CD4-positive, alpha-beta T cell (primary cell): Measurements from ENCODE around the gene CSNK1E. TPM values are rescaled to one million over a fixed set of nuclear protein-coding genes. Genes with fewer than 3 reads are reported as not detected.

Source experiments
- ATAC-seq: fragments of 200-7000 bp; cut with Tn5 transposase; one replicate; pipeline ENCODE4 v1.10.0; 2022; ENCODE audit warnings: mild to moderate bottlenecking; ENCODE audit not compliant: poor library complexity
- CTCF ChIA-PET: fragments of 350-600 bp; sonication (Branson Sonifier 250); formaldehyde crosslinking; loops from one replicate; lab custom pipeline; 2021; ENCODE audit warnings: antibody characterized with exemption, inconsistent platforms; lab: Charles Lee
- POLR2A ChIA-PET: fragments of 350-600 bp; sonication (Branson Sonifier 250); formaldehyde crosslinking; loops from one replicate; lab custom pipeline; 2021; ENCODE audit warnings: antibody characterized with exemption, inconsistent platforms; lab: Charles Lee
- DNase-seq, 14 experiments: peaks; one replicate each; pipeline ENCODE4 v3.0.0-alpha.2; 2013 to 2020; ENCODE audit warnings: mixed read lengths in 2 of 14
- H3K27ac ChIP-seq, 2 donors: one replicate each; pipeline versions ENCODE4 v1.5.1 to v1.7.0; 2013; ENCODE audit warnings: low read length in 2 of 2, low read depth in 1 of 2, mild to moderate bottlenecking in 1 of 2
- H3K27me3 ChIP-seq, 2 experiments: 1 replicate in 1 of 2; 2 replicates in 1 of 2; pipeline versions ENCODE4 v1.6.1 to v1.7.0; 2013; ENCODE audit warnings: low read length in 2 of 2, control low read depth in 1 of 2, mild to moderate bottlenecking in 1 of 2, moderate library complexity in 1 of 2; ENCODE audit not compliant: insufficient read depth in 2 of 2, control insufficient read depth in 1 of 2
- H3K36me3 ChIP-seq: one replicate; pipeline ENCODE4 v1.6.1; 2013; ENCODE audit warnings: low read length, control low read depth; ENCODE audit not compliant: insufficient read depth
- H3K4me1 ChIP-seq: one replicate; pipeline ENCODE4 v1.6.1; 2013; ENCODE audit warnings: low read length, control low read depth; ENCODE audit not compliant: insufficient read depth
- H3K4me3 ChIP-seq: one replicate; pipeline ENCODE4 v1.5.1; 2013; ENCODE audit warnings: mild to moderate bottlenecking, low read length, moderate library complexity
- H3K9me3 ChIP-seq, 2 experiments: 1 replicate in 1 of 2; 2 replicates in 1 of 2; pipeline versions ENCODE4 v1.6.1 to v1.7.0; 2013; ENCODE audit warnings: low read length in 2 of 2, mild to moderate bottlenecking in 2 of 2, control low read depth in 1 of 2, moderate library complexity in 1 of 2; ENCODE audit not compliant: control insufficient read depth in 1 of 2, insufficient read depth in 1 of 2
- H3K27ac Mint-ChIP-seq: one replicate; pipeline ENCODE4 v1.8.0; 2020; ENCODE audit warnings: mixed read lengths
- H3K27me3 Mint-ChIP-seq: one replicate; pipeline ENCODE4 v1.8.0; 2021; ENCODE audit warnings: mixed read lengths
- H3K36me3 Mint-ChIP-seq: one replicate; pipeline ENCODE4 v1.8.0; 2021; ENCODE audit warnings: low read depth, mixed read lengths
- H3K4me1 Mint-ChIP-seq: one replicate; pipeline ENCODE4 v1.8.0; 2021; ENCODE audit warnings: low read depth, mixed read lengths
- H3K4me3 Mint-ChIP-seq: one replicate; pipeline ENCODE4 v1.8.0; 2020; ENCODE audit warnings: mild to moderate bottlenecking, mixed read lengths
- H3K9me3 Mint-ChIP-seq: one replicate; pipeline ENCODE4 v1.8.0; 2020; ENCODE audit warnings: mixed read lengths
- CTCF ChIP-seq: fragments of 200-600 bp; IDR thresholded peaks from one replicate; pipeline ENCODE4 v1.8.0; 2022; ENCODE audit warnings: antibody characterized with exemption, mild to moderate bottlenecking
- intact Hi-C, 2 experiments: fragments of 100-400 bp; cut with DNase I in 1 of 2; cut with micrococcal nuclease in 1 of 2; formaldehyde crosslinking; loops; one replicate each; pipeline versions ENCODE4 v1.15.1 to v1.9.0; 2023 to 2025; cut with DNase I, micrococcal nuclease
- total RNA-seq, 174 experiments: library from RNA in 2 of 174; stranded (reverse) in 2 of 174; gene quantifications; one replicate each; pipeline ENCODE4 v1.2.3 and lab custom pipeline; 2021 to 2026

The CSNK1E gene
- total RNA-seq, 2 experiments from 2014 or later = 208 to 217 TPM

DNA sequence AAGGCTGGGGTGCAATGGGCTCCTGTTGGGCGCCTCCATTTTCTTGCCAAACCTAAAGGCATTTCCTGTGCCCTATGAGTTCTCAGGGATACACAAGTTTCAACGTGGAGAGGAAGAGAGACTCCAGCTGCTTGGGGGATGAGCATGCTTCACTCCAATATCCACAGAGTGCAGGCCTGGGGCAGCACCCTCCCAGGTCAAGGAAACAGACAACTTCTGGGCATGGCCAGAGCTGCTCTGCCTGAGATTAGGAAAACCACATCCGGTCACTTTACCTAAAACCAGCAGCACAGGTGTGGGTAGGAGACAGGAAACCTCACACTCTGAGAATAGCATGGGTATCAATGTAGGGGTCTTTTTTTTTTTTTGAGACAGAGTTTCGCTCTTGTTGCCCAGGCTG is 73.1 kb downstream of the CSNK1E start:
- no peaks in the 10 kb centered on the region for H3K9me3 ChIP-seq
- ATAC-seq = no peak
- H3K27me3 ChIP-seq = no peaks in the 10 kb centered on the region
- no peaks in the 10 kb centered on the region for H3K4me1 ChIP-seq
- Mint-ChIP-seq H3K36me3 (peaks cover 61% of the 10 kb centered on the region), H3K4me3 (no peak overlapping the region), H3K27me3 (no peaks in the 10 kb centered on the region), H3K9me3 (no peaks in the 10 kb centered on the region), H3K27ac (no peak overlapping the region), H3K4me1 (no peaks in the 10 kb centered on the region)
- intact Hi-C loops = no loop called here
- POLR2A ChIA-PET = no interaction called here
- no peak for TF ChIP-seq CTCF
- peaks cover 50% of the 10 kb centered on the region for H3K36me3 ChIP-seq
- CTCF ChIA-PET = no interaction called here
- DNase-seq = no peak
- no peak overlapping the region for H3K4me3 ChIP-seq
- H3K27ac ChIP-seq = no peak overlapping the region

DNA sequence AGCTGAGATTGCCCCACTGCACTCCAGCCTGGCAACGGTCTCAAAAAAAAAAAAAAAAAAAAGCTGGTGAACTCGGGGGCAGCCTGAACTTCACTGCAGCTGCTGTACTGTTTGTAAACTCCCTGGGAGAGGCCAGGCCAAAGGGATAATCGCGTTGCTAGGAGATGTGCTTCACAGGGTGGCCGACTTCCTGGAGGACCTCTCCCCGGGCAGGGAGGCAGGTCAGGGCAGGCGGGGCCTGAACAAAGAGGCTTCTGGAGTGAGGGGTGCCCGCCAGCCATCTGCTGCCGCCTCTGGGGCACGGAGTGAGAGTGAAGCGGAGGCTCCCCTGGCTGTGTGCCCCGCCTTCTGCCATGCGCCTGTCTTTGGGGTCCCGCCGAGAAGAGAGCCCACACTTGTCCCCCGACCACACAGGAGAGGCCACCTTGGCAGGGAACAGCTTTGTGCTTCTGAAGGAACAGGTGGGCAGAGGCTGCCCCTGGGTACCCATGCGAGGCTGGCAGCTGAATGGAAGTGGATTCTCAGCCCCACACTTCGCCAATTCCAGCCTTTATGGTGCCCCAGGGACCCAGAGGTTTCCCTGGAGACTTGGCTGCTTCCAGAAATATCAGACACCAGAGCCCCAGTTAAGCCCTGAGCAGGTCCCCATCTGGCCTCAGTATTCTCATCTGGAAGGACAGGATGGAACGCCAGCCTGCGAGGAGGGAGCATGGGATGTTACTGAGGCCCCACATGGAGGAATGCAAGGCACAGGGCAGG is 74.0 kb downstream of the CSNK1E start:
- Mint-ChIP-seq H3K4me1 (no peaks in the 10 kb centered on the region), H3K27ac (no peak overlapping the region), H3K4me3 (no peak overlapping the region), H3K9me3 (no peaks in the 10 kb centered on the region), H3K36me3 (peaks cover 61% of the 10 kb centered on the region), H3K27me3 (no peaks in the 10 kb centered on the region)
- ChIA-PET CTCF (interaction anchor here (0.6 kb wide), 1 partner anchor 99 kb away, joined by 3 read pairs; no protein-coding TSS in a partner anchor), POLR2A (no interaction called here)
- H3K27me3 ChIP-seq = no peaks in the 10 kb centered on the region
- peaks cover 55% of the 10 kb centered on the region for H3K36me3 ChIP-seq
- H3K4me1 ChIP-seq = no peaks in the 10 kb centered on the region
- ATAC-seq (no peak), DNase-seq (no peak)
- no peak overlapping the region for H3K27ac ChIP-seq
- no peak for TF ChIP-seq CTCF
- H3K9me3 ChIP-seq = no peaks in the 10 kb centered on the region
- no peak overlapping the region for H3K4me3 ChIP-seq
- intact Hi-C loops = no loop called here

- Histone ChIP-seq H3K9me3 (no peaks in the 10 kb centered on the region), H3K36me3 (peaks cover 51% of the 10 kb centered on the region), H3K4me1 (no peaks in the 10 kb centered on the region), H3K27me3 (no peaks in the 10 kb centered on the region), H3K27ac (no peak overlapping the region), H3K4me3 (no peak overlapping the region)
- intact Hi-C loops = no loop called here
- Mint-ChIP-seq H3K4me1 (no peaks in the 10 kb centered on the region), H3K36me3 (peaks cover 63% of the 10 kb centered on the region), H3K9me3 (no peaks in the 10 kb centered on the region), H3K27ac (no peak overlapping the region), H3K27me3 (no peaks in the 10 kb centered on the region), H3K4me3 (no peak overlapping the region)
- CTCF ChIA-PET = no interaction called here
- POLR2A ChIA-PET = no interaction called here
- TF ChIP-seq CTCF = no peak
- ATAC-seq = no peak
- no peak for DNase-seq
These were observed 76.4 kb downstream of the CSNK1E start for GRCh38 chr22:38240734-38241252.

Other genes with a start within 250 kb of the CSNK1E start
- not detected for gene SLC16A8, start 233.2 kb downstream of the CSNK1E start, total RNA-seq
- 1 to 10 TPM in 1 of 2 experiments, under 1 TPM in 1; 0.45 to 1.0 TPM for gene BAIAP2L2, start 206.7 kb downstream of the CSNK1E start, total RNA-seq
- 10 to 100 TPM; 48.8 to 50.2 TPM for gene PLA2G6, start 135.6 kb downstream of the CSNK1E start, total RNA-seq
- 10 to 100 TPM; 25.6 to 27.3 TPM for gene MAFF, start 115.4 kb downstream of the CSNK1E start, total RNA-seq
- gene TMEM184B, start 44.4 kb downstream of the CSNK1E start, total RNA-seq = 10 to 100 TPM; 49.3 to 50.1 TPM
- gene KCNJ4, start 137.8 kb upstream of the CSNK1E start, total RNA-seq = not detected
- not detected for gene KDELR3, start 150.7 kb upstream of the CSNK1E start, total RNA-seq
- gene DDX17, start 188.9 kb upstream of the CSNK1E start, total RNA-seq = 100 to 1,000 TPM; 454 to 462 TPM